ENCODE measurements around the gene PTPRT.

The PTPRT gene

GRCh38 chr20:42191140-42191860 lies 998.4 kb downstream of the PTPRT start:
- peak; percentile 87 for FAIRE-seq
- no peak for DNase-seq (ENCODE audit: insufficient read length, low spot score)

DNA sequence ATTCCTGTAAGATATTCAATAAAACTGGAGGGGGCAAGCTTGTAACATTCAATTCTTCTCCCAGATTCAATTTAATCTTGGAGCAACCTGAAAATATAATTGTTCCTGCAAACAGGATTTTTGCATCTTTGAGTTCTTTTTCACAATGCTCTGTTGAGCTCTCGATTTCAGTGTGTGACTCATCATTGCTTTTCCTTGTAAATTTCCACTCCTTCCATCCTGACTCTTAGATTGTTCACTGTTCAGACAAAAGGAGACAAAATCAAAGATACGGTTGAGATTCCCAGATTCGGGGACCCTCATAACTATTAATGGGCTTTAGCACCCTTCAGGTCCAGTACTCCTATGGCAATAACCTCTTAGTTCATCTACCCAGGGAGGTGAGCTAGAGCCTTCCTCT lies 999.6 kb downstream of the PTPRT start:
- FAIRE-seq (no peak), DNase-seq (ENCODE audit: insufficient read length, low spot score) (no peak)

DNA sequence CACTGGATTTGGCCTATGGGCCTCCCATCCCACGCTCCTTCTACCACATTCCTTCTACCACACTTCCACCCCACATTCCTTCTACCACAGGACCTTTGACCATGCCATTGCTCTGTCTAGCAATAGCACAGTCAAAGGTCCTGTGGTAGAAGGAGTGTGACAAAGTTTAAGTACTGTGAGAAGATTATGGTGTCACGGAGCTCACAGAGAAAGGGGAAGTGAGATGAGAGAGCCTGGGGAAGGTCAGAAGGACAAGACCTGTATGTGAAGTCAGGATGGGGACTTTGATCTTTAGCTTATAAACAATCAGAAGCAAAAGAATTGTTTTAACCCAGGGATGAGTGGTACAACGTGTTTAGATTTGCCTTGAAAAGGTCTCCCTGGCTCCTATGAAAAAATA lies 1003.4 kb downstream of the PTPRT start:
- DNase-seq (ENCODE audit: insufficient read length, low spot score), result no peak
- FAIRE-seq, result peak; percentile 52

DNA sequence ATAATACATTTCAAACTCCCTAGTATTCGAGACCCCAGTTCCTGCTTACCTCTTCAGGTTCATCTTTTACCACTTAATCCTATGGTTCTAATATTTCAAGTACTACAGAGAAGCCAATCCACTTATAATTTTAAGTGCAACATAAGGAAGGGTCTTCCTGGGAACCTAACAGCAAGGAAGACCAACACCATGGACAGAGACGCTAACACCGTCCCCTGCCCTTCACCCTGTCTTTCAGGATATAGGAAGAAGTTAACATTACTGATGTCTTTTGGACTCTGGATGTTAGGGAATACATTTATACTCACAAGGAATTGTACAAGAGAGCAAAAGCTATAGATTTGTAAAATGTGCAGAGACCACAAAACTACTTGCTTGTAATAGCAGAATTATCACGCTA lies 1006.6 kb downstream of the PTPRT start:
- FAIRE-seq (no peak), DNase-seq (ENCODE audit: insufficient read length, low spot score) (no peak)

DNA sequence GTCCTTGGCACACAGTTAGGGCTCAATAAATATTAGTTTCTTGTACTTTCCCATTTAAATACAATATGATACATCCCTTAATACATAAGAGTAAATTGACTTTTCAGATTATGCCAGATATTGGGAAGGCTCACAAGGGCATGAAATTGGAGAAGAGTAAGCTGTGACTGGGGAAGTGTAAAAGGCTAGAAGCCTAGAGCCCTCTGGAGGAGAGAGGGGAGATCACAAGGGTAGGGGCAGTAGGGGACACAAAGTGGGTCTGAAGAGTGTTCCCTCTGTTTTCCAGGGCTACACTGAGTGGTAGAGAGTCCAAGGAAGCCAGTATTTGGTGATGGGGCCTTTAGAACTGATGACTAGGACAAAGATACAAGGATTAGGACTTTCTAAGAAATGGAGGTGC lies 1008.6 kb downstream of the PTPRT start:
- FAIRE-seq (no peak), DNase-seq (ENCODE audit: insufficient read length, low spot score) (no peak)

- FAIRE-seq, result no peak
- no peak for DNase-seq (ENCODE audit: insufficient read length, low spot score)
These were observed 1009.9 kb downstream of the PTPRT start for GRCh38 chr20:42179768-42180167.

DNA sequence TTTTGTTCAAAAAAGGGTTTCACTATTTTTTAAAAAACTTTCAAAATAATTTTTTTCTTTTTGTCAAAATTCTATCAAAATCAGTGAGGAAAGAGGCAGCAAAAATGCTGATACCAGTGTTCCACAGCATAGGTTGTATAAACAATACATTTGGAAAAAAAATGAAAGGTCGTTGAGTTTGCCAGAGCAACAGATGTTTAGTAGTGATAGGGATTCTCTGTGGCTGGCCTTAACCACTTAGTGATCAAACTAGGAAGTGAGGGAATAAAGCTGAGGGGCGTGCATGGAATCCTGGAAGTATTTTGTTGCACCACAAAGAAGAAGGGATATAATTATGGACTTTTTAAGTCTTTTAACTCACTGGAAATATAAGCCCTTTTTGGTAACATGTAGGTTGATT lies 1016.3 kb downstream of the PTPRT start:
- DNase-seq (ENCODE audit: insufficient read length, low spot score), result no peak
- FAIRE-seq, result no peak

GRCh38 chr20:42164121-42164890 lies 1025.4 kb downstream of the PTPRT start:
- no peak for DNase-seq (ENCODE audit: insufficient read length, low spot score)
- FAIRE-seq, result peak; percentile 63

DNA sequence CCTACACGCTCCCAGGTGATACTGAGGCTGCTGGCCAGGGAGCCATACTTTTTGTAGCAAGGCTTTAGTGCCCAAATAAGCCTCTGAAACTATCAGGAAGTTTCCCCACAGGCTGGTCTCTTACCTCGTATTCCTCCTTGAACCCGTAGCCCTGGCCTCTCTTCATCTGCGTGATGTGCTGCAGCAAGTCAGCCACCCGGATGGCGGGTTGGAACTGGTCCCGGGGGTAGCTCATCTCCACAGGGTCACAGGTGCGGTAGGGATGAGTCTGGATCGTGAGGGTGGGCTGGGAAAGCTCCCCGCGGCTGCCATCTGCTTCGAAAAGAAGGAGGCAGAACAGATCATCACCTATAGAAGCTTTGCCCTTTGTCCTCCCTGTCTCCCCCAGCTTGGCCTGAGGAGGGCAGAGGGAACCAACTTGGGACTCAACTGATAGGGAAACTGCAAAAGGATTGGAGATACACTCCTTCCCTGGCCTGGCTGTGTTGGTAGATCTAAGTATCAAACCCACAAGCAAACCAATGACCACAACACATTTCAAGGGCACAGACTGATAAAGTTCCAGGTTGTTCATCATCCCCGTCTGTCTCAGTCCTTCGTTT lies 1028.4 kb downstream of the PTPRT start:
- no peak for DNase-seq (ENCODE audit: insufficient read length, low spot score)
- FAIRE-seq, result no peak

DNA sequence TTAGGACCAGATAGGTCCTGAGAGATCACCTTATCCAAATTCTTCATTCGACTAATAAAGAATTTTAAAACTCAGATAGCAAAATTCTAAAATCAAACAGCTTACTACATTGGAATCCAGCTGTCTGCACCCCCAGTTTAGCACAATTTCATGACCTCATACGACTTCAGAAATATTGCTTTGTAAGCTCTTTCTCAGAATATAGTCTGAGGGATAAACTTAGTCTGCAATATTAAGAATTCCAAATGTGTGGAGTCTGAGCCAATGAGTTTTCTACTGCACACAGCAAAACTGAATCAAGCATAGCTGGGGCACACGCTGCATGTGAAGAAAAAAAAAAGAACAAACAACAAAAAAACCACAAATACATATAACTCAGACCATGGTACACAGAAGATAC lies 1029.9 kb downstream of the PTPRT start:
- DNase-seq (ENCODE audit: insufficient read length, low spot score) (no peak), FAIRE-seq (no peak)

GRCh38 chr20:42158272-42158671 lies 1031.4 kb downstream of the PTPRT start:
- DNase-seq (ENCODE audit: insufficient read length, low spot score) (no peak), FAIRE-seq (peak; percentile 74)

DNA sequence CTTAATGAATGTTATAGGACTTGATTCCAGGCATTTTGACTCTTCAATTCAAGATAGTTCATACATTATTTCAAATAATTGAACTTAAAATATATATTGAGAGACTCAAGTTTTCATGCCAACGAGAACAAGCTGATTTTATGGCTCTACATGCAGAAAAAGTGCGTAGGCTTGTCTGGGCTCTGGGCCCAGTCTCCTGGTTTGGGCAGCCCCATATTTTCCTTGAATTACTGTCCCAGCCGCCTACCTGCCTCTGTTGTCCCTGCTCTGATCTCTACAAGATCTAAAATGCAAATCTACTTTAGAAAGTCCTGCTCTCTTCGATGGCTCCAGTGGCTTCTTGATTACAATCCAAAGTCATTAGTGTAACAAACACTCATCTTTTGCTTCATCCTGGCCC lies 1034.1 kb downstream of the PTPRT start:
- DNase-seq (ENCODE audit: insufficient read length, low spot score) (no peak), FAIRE-seq (no peak)

GRCh38 chr20:42152575-42152974 lies 1037.1 kb downstream of the PTPRT start:
- DNase-seq (ENCODE audit: insufficient read length, low spot score) (no peak), FAIRE-seq (no peak)

GRCh38 chr20:42150230-42150629 lies 1039.5 kb downstream of the PTPRT start:
- FAIRE-seq, result peak; percentile 16

GRCh38 chr20:42138729-42139128 lies 1051.0 kb downstream of the PTPRT start:
- DNase-seq (ENCODE audit: insufficient read length, low spot score) (no peak), FAIRE-seq (no peak)

More at GRCh38 chr20:42150230-42150629, 1039.5 kb downstream of the PTPRT start:
- DNase-seq (ENCODE audit: insufficient read length, low spot score), result no peak

DNA sequence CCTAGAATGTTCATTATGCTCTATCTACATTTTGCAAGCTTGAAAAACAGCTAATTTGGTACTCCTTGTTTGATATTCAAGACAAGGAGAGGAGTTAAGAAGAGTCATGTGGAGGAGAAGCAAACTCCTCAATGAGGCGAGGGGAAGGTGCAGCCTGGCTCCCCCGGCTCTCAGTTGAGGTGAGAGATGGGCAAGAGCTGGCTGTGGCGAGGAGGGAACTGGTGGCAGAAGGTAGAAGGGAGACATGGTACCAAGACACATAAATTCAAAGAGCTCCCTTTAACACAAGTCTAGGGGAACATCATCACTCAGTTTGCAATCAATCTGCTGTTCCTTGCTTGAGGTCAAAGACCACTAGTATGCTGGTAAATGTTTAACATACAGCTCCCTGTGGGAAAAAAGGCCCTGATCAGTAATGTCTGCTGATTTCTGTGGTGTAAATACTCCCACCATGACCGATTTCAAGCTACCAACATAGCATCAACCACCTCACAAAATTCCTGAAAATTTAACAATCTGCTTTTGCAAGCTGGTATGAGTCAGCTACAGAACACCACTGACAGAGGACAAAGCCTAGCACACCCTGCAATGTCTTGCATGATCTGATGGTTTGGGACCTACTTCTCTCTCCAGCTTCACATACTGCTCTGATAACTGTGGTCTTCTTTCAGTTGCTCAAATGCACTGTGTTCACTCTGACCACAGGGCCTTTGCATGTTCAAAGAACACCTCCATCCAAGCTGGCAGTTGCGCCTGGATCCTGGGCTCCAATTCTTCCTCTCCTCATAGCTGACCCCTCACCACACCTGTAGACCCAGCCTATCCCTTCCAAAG lies 1055.2 kb downstream of the PTPRT start:
- no peak for DNase-seq (ENCODE audit: insufficient read length, low spot score)
- FAIRE-seq, result peak; percentile 63

DNA sequence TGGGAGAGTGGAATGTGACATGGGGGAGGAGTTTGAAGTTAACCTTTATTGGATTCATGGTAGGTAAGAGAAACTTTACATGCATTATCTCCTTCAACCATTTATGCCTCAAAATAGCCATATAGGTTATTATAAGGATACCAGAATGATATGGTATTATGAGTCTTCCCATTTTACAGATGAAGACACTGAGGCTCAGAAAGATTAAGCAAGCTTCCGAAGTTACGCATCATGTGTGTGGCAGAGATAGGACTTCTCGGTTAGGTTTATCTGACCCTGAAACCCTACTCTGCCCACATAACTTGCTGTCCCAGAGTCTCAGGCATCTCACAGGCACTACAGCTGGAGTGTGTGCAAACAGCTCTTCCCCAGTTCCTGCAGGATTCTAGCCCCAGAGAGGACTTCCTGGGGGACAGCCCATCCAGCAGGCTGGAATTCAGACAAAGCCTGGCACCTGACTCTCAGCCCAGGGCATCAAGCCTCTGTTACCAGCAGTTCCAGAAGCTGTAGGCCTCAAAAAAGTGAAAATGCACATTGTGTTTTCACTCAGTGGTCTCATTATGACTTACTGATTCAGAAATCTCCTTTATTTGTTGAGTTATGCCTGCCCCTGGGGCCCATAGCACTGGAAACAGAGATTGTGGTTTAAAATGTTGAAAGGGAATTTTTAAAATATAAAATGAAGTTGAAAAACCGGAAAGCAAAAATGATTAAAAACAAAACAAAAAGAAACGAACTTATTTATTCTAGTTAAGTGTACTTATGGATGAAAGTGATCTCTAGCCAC lies 1058.7 kb downstream of the PTPRT start:
- DNase-seq (ENCODE audit: insufficient read length, low spot score) (no peak), FAIRE-seq (peak; percentile 44)

DNA sequence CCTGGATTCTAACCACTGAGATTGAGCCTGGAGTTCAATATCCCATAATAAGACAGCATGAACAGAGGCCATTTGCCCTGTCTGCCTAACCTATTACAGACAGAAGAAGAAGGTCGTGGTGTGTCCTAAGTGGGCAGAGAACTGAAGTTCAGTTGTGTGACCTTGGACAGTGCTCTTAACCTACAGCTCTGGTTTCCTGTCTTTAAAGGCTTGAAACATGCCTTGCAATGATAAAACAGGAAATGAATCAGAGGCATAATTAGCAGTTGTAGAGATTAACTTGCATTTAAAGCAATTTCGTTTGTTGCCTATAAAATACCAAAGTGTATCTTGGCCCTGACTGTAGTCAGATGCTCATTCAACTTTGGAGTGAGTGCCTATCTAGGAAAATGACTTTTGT lies 1064.3 kb downstream of the PTPRT start:
- FAIRE-seq (peak; percentile 71), DNase-seq (ENCODE audit: insufficient read length, low spot score) (no peak)

DNA sequence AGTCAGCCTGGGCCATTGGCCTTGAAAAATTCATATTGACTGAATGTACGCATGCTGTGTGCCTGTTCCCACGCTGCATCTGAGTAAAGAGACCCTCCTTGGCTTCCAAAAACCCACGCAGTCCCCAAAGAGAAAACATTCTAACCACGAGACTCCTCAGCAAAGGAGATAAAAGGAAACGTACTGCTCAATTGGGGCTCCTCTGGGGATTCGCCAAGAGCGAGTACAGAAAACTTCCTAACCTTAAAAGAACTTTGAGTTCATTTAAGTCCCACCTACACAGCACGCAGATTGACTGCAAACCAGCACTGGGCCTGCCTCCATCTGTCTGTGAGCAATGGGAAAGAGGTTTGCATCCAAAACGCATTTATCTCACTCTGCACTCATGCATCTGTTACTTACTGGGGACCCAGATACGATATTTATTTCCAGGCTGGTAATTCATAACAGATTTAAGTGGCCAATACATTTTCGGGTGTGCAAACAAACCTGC lies 1065.7 kb downstream of the PTPRT start:
- FAIRE-seq (peak; percentile 69), DNase-seq (ENCODE audit: insufficient read length, low spot score) (no peak)
